ENCODE results near the gene TOP3B.
"Not testable (repeated sequence)": the region's sequence is repeated elsewhere in the genome, so short reads cannot be mapped to it uniquely, and the experiment has no call there.

TOP3B gene

GRCh38 chr22:21923163-21923561 is 59.4 kb downstream of the TOP3B start:
- DNase-seq (ENCODE audit: low read depth in 2 of 2): no peak

GRCh38 chr22:21922370-21923162 is 60.0 kb downstream of the TOP3B start:
- DNase-seq (ENCODE audit: low read depth in 2 of 2): no peak

DNA sequence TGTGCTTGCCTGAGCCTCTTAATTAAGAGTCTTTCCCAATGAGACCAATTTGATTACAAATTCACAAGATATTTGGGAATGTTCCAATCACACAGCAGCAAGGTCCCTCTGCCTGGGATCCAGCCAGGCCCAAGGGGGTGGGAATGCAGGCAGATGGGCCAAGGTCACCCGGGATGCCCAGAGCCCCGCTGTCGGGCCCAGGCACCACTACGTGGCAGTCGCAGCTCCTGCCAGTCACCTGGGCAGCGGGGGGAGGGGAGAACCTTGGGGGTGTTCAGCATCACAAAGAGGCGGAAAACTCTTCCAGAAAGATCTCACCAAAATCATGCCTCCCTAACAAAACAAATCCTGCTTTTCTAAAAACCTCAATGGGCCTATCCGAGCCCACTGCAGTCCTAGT is 60.9 kb downstream of the TOP3B start:
- DNase-seq (ENCODE audit: low read depth in 2 of 2): no peak

GRCh38 chr22:21921184-21921721 is 61.3 kb downstream of the TOP3B start:
- no peak for DNase-seq (ENCODE audit: low read depth in 2 of 2)

DNA sequence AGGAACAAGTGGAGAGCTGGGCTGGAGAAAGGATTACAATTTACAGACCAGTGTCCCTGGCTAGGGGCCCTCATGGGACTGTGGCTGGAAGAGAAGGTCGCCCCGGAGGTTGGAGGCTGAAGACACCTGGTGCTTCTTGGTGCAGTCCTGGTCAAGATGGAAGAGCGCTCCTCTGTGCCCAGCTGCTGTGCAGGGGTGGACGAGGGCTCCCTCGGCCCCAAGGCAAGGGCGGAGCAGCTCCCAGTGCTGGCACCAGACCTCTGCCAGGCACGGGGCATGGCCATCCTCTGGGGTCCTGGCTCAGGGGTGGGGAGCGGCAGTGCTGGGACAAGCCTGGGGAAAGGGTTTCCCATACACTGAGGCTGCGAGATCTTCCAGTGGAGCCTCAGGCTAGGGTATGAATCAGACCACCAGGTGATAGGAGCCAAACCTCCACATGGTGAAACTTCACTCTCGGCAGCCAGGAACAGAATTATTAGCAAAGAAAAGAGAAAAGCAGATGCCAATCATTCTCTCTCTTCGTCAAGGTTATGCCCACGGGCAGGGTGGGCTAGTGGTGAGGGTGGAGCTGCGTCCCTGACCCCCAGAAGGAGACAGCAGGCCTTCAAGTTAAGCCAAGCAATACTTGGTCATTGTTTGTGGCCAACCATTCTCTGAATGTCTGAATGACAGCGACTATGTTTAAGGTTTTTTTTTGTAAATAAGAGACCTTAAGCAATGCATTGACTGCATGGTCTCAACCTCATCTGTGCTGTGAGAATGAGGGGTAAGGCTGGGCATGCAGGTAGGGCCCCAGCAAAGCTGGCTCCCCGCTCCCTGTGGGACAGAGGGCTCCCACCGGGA is 62.0 kb downstream of the TOP3B start:
- DNase-seq (ENCODE audit: low read depth in 2 of 2): no peak

DNA sequence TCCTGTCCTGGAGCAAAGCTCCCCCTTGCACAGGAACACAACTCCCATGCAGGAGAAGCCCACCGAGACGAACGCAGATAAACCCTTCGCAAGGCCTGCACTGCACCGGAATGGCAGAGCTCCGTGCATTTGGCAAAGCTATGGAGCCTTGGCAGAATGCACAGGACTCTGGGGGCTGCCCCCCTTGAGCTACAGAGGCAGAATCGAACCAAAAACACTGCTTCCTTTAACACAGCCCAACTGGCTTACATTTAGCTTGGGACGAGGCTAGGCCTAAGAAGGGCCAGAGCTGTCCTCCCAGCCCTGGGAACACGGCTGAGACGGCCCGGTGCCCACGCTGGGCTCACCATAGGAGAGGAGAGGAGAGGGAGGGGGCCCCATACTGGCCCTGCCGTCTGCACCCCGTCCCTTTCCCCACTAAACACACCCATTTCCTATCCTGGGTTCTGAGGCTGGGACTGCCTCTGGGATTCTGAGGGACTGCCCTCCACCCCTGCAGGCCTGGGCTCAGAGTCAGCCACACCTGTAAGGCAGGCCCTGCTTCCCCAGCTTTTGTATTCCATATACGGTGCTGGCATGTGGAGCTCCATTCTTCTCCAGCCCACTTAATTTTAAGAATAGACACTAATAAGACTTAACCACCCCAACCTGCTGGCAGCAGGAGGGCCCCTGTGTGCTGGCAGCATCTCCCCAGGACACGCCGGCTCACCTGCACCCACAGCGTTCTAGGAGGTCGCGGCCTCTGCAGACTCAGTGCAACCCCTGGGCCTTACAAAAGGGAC is 62.9 kb downstream of the TOP3B start:
- DNase-seq (ENCODE audit: low read depth in 2 of 2): no peak

DNA sequence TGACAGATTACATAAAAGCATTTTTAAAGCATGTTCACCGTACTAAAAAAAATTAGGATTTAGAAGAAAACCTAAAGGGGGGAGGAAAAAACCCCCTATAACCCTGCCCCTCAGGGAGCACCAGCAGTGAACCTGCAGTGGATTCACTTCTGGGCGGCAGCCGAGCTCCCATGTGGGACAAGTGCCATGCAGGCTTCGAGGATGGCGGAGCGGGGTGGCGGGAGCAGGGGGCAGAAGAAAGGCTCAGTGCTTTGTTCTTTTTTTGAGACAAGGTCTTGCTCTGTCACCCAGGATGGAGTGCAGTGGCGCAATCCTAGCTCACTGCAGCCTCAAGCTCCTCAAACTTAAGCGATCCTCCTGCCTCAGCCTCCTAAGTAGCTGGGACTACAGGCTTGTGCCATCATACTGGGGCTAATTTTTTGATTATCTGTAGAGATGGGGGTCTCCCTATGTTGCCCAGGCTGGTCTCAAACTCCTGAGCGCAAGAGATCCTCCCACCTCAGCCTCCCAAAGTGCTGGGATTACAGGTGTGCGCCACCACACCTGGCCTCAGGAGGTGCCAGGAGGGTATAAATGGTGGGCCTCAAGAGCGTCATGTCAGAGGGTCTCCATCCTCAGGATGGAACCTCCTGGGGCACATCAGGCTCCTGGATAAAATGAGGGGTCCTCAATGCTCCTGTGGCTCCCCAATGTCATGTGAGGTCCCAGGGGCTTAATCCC is 64.0 kb downstream of the TOP3B start:
- no peak for DNase-seq (ENCODE audit: low read depth in 2 of 2)

DNA sequence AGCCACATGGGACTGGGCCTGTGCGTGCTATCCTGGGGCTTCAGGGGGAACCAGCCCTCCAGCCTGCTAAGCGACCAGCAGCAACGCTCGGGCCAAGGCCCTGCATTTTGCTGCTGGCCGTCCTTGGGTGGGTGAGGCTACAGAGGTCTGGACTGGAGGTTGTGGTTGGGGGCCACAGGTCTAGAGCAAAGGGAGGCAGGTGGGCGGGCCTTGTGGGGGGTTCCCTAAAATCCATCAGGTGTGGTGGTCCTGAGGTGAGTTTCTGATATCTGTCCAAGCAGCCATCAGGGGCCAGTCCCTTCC is 64.7 kb downstream of the TOP3B start:
- no peak for DNase-seq (ENCODE audit: low read depth in 2 of 2)

DNA sequence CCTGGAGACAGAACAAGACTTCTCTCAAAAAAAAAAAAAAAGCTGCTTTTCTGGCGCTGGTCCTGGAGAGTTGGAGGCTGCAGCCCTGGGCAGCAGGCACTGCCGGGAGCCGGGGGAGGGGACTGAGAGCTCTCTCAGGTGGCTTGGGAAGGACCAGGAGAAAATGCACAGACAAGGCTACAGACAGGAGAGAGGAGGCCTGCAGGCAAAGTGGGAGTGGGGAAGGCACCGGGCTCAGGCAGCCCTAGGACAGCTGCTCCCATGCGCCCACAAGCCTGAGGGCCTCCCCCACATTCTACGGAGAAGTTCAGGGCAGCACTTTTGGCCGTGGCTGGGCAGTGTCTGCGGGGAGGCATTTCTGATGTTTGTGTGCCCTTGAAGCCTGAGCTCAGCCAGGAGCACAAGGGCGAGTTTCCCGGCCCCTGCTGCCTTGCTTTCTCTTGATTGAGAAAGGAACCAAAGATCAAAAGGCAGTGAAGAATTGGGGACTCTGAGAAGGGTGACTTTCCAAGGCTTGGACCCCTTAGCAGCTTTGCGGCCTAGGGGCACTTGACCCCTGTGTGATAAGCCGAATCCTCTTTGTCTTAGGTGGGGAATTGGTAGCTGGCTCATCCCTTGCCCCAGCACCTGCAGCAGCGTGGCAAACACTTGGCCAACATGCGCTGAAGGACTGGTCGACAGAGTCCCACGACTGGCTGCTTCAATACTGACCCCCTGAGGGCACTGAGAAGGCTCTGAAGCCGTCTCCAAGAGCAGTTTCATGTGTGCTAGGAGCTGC is 65.2 kb downstream of the TOP3B start:
- DNase-seq (ENCODE audit: low read depth in 2 of 2): no peak

DNA sequence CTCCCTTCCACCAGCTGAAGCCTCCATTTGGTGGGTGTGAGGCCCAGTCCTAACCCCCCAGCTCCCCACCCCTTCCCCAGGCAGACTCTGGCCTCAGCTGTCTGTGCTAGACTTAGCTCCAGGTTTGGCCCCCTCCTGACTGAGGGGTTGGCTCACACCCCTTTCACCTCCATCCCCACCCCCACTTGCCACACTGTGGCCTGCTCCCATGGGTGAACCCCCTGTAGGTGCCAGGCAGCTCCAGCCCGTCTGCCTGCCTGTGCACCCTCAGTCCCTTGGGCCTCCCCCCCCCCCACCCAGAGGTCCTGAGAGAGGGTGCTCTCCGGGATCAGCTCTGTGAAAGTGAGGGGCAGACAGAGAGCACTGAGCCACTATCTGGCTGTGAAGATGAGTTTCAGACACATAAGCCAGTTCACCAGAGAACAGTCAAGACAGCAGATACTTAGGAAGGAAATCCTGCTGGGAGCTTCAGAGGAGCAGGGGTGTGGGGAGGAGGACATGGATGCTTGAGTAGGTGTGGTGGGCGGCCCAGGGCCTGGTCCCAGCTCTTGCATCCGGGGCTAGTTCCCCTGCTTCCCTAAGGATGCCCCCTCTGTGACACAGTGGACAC is 66.2 kb downstream of the TOP3B start:
- DNase-seq (ENCODE audit: low read depth in 2 of 2): no peak

DNA sequence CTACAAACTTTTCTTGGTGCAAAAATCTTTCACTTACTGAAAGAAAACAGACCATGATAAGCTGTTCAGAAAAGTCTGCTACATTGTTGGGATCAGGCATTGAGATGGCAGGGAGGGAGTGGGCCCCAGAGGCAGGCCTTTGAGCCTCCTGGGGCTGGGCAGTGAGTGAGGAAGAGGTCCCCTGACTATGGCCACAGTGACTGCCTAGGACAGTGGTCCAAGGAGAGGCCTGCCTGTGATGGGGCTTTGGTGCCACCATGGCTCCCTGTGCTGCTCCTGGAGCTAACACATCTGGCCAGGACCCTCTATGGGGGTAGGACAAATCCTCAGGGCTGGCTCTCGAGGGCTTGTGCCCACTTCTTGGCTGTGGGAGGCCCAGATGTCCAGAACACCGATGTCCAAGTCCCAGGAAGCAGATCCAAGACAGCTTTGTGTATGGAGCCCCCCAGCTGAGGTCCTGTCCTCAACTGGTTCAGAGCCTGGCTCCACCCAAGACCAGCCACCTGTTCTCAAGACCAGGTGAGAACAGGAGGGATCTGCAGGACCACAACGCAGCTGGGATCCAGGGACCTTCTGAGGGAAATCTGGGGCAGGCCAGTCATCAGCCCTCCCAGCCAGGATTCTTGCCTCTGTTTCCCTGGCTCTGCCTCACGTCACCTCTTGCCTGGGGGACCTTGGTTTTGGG is 66.8 kb downstream of the TOP3B start:
- no peak for DNase-seq (ENCODE audit: low read depth in 2 of 2)

DNA sequence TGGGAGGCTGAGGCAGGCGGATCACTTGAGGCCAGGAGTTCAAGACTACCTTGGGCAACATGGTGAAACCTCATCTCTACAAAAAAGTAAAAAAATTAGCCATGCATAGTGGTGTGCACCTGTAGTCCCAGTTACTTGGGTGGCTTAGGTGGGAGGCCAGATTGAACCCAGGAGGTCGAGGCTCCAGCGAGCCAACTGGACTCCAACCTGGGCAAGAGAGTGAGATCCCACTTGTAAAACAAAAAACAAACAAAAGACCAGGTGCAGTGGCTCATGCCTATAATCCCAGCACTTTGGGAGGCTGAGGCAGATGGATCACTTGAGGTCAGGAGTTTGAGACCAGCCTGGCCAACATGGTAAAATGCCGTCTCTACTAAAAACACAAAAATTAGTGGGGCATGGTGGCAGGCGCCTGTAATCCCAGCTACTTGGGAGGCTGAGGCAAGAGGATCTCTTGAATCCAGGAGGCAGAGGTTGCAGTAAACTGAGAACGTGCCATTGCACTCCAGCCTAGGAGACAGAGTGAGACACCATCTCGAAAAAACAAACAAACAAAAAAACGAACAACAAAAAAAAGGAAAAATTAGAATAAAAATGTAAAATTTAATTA is 68.4 kb downstream of the TOP3B start:
- not testable (repeated sequence) for DNase-seq (ENCODE audit: low read depth in 2 of 2)

DNA sequence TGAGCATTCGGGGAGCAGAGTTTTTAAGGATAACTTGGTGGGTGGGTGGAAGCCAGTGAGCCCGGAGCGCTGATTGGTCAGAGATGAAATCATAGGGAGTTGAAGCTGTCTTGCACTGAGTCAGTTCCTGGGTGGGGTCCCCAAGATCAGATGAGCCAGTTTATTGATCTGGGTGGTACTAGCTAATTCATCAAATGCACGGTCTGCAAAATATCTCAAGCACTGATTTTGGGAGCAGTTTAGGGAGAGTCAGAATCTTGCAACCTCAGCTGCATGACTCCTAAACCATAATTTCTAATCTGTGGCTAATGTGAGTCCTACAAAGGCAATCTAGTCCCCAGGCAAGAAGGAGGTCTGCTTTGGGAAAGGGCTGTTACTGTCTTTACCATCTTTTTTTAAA is 72.2 kb downstream of the TOP3B start:
- not testable (repeated sequence) for DNase-seq (ENCODE audit: low read depth in 2 of 2)

DNA sequence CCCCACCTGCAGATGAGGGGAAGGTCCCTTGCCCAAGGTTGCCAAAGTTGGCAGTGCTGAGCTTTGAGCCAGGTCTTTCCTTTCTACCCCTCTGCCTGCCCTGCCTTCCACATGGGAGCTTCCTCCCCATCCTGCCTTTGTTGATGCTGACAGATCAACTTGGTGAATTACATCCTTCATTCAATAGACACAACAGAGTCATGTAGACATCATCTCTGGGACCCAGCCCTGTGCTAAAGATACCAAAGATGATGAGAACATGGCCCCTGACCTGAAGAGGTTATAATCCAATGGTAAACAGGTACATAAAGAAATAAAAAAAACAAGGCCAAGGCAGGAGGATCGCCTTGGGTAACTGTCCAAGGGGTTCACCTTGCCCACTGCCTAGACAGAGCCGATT is 72.7 kb downstream of the TOP3B start:
- no peak for DNase-seq (ENCODE audit: low read depth in 2 of 2)

- no peak for DNase-seq (ENCODE audit: low read depth in 2 of 2)
These were observed 74.7 kb downstream of the TOP3B start for GRCh38 chr22:21907638-21908522.

All from stimulated activated CD8-positive, alpha-beta memory T cell treated with anti-CD3 and anti-CD28 coated beads, Interleukin-7, amount 100 ng/mL, for 1 hour (primary cell).